ENCODE measurements around the gene SLC39A7. TPM values are rescaled to one million over a fixed set of nuclear protein-coding genes. Genes with fewer than 3 reads are reported as not detected.

Gene SLC39A7
- total and polyA plus RNA-seq, 8 donors, result 41.6 to 111 (median 64.5) TPM

DNA sequence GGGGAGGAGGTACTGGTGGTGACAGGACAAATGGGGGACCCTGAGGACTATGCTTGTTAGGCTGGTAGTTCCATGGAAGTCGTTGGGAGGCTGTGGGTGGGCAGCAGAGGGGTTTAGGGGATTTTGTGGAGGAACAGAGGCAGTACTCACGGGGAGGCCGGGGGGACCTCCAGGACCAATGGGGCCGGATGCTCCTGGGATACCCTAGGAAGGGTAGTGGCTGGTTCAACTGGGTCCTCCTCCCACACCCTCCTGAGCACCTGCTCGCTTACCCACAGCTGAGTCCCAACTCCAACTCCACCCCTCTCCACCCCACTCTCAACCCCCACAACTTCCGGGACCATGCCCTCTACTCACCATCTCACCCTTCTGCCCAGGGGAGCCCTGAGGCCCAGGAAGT, 34.3 kb upstream of the SLC39A7 start:
- ATAC-seq (no peak), DNase-seq (no peak), FAIRE-seq (no peak)
- intact Hi-C loops (cut with DNase I), result loop anchor here in 1 of 3 donors (10.0 kb wide), 1 partner anchor 68 kb away; no protein-coding TSS in a partner anchor
- no peak overlapping the region for H3K4me3 ChIP-seq
- 72 to 76% methylated on average over 6 of the region's 6 CpGs for WGBS, 2 donors
- no peaks in the 10 kb centered on the region for H3K27me3 ChIP-seq
- H3K27ac ChIP-seq, result no peak overlapping the region
- H3K9me3 ChIP-seq, result no peaks in the 10 kb centered on the region
- TF ChIP-seq, protein P1, sequence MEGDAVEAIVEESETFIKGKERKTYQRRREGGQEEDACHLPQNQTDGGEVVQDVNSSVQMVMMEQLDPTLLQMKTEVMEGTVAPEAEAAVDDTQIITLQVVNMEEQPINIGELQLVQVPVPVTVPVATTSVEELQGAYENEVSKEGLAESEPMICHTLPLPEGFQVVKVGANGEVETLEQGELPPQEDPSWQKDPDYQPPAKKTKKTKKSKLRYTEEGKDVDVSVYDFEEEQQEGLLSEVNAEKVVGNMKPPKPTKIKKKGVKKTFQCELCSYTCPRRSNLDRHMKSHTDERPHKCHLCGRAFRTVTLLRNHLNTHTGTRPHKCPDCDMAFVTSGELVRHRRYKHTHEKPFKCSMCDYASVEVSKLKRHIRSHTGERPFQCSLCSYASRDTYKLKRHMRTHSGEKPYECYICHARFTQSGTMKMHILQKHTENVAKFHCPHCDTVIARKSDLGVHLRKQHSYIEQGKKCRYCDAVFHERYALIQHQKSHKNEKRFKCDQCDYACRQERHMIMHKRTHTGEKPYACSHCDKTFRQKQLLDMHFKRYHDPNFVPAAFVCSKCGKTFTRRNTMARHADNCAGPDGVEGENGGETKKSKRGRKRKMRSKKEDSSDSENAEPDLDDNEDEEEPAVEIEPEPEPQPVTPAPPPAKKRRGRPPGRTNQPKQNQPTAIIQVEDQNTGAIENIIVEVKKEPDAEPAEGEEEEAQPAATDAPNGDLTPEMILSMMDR (IDR thresholded peaks at IDR 0.05), result no peak
- H3K4me1 ChIP-seq, result no peaks in the 10 kb centered on the region
- no peaks in the 10 kb centered on the region for H3K36me3 ChIP-seq

DNA sequence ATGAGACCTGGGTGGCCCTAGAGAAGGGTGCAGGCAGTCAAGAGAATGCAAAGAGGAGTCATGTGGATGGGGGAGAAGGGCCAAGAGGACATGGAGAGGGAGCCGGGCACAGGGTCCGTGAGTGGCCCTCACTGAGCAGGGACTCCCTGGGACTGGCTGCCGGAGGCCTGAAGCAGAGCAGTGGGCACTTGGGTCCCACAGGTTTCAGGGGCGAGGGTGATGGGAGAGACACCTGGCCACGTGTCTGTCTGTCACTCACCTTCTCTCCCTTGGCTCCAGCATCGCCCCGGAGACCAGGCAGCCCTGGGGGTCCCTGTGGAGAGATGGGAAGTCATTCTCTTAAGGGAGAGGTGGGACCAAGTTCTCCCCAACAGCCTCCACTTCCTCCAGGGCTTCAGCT, 33.9 kb upstream of the SLC39A7 start:
- TF ChIP-seq, protein P1 (IDR thresholded peaks at IDR 0.05), result no peak
- DNase-seq (no peak), ATAC-seq (no peak), FAIRE-seq (no peak)
- intact Hi-C loops (cut with DNase I), result loop anchor here in 1 of 3 donors (10.0 kb wide), 1 partner anchor 68 kb away; no protein-coding TSS in a partner anchor
- 76 to 86% methylated on average over 6 to 7 of the region's 7 CpGs for WGBS, 2 donors
- Histone ChIP-seq H3K27me3 (no peaks in the 10 kb centered on the region), H3K9me3 (no peaks in the 10 kb centered on the region), H3K27ac (no peak overlapping the region), H3K36me3 (no peaks in the 10 kb centered on the region), H3K4me3 (no peak overlapping the region), H3K4me1 (no peaks in the 10 kb centered on the region)

DNA sequence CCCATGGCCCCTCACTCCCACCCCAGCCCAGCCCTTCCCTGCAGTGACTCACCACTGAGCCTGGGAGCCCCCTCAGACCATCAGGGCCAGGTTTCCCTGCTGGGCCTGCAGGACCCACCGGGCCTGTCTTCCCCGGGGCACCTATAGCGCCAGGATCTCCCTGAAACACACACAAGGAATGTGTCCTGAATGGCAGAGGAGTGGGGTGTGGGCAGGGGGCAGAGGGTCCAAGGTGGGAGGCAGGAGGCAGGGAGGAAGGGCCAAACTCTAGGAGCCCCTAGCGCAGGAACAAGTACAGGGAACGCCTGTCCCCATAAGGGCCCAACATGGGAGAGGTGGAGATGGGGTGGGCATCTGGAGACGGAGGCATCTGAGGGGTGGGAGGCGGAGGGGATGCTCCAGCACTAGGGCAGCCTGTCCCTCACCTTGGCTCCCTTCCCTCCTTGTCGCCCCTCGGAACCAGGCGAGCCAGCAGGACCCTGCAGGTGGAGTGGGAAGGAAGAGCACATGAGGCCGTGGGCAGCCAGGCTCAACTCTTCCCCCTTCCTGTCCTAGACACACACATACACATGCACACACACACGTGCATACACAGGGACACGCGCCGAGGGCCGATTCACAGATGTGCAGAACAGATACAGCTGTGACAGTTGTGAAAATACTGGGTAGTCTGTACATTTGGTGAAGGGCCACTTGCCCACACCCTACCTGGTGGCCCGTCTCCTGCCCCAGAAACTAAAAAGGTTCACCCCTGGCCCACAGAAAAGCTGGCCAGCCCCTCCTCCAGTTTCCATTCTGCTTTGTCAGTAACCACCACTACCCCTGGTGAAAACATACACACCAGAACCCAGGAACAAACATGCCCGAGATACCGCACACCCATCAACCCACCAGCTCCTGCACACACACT, 33.0 kb upstream of the SLC39A7 start:
- Histone ChIP-seq H3K36me3 (no peaks in the 10 kb centered on the region), H3K9me3 (no peaks in the 10 kb centered on the region), H3K4me3 (no peak overlapping the region), H3K27ac (no peak overlapping the region), H3K4me1 (no peaks in the 10 kb centered on the region), H3K27me3 (no peaks in the 10 kb centered on the region)
- intact Hi-C loops (cut with DNase I), result loop anchor here in 1 of 3 donors (10.0 kb wide), 1 partner anchor 67 kb away; no protein-coding TSS in a partner anchor
- DNase-seq (no peak), FAIRE-seq (no peak), ATAC-seq (no peak)
- TF ChIP-seq, protein P1 (IDR thresholded peaks at IDR 0.05), result no peak
- WGBS, 2 donors, result 74 to 82% methylated on average over 15 to 19 of the region's 19 CpGs

DNA sequence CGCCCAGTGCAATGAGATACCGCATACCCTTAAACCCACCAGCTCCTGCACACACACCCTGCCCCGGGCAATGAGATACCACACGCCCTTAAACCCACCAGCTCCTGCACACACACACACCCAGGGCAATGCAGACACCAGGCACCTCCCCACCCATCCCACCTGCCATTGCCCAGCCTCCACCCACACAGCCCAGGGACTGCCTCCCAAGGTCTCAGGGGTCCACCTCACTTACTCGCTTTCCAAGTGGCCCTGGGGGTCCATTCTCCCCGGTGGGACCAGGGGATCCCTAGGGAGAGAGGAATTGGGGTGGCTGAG, 32.4 kb upstream of the SLC39A7 start:
- TF ChIP-seq, protein P1 (IDR thresholded peaks at IDR 0.05), result no peak
- FAIRE-seq (no peak), ATAC-seq (no peak), DNase-seq (no peak)
- no peak overlapping the region for H3K27ac ChIP-seq
- no peaks in the 10 kb centered on the region for H3K9me3 ChIP-seq
- no peak overlapping the region for H3K4me3 ChIP-seq
- no peaks in the 10 kb centered on the region for H3K36me3 ChIP-seq
- H3K4me1 ChIP-seq, result no peaks in the 10 kb centered on the region
- intact Hi-C loops (cut with DNase I), result loop anchor here in 1 of 3 donors (10.0 kb wide), 1 partner anchor 67 kb away; no protein-coding TSS in a partner anchor
- no peaks in the 10 kb centered on the region for H3K27me3 ChIP-seq
- 61 to 65% methylated on average over 6 of the region's 6 CpGs for WGBS, 2 donors

DNA sequence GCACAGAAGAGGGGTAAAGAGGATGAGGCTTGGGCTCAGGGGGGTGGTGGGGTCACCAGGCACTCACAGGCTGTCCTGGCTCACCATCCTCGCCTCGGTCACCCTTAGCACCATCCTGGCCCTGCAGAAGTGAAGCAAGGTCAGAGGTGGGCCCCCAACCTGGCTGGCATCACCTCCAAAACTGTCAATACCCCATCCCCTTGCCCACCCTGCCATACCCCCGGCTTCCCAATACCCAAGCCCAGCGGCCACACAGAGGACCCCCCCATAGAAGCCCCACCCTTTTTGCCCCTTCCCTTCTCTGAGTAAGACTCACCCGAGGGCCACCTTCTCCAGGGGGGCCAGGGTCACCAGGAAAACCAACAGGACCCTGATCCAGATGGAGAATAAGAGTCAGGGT, 32.0 kb upstream of the SLC39A7 start:
- TF ChIP-seq, protein P1 (IDR thresholded peaks at IDR 0.05), result no peak
- Histone ChIP-seq H3K27me3 (no peaks in the 10 kb centered on the region), H3K4me1 (no peaks in the 10 kb centered on the region), H3K36me3 (no peaks in the 10 kb centered on the region), H3K9me3 (no peaks in the 10 kb centered on the region), H3K4me3 (no peak overlapping the region), H3K27ac (no peak overlapping the region)
- no peak for DNase-seq
- 60 to 89% methylated on average over 4 to 5 of the region's 5 CpGs for WGBS, 2 donors
- FAIRE-seq, result no peak
- no peak for ATAC-seq
- intact Hi-C loops (cut with DNase I), result loop anchor here in 1 of 3 donors (10.0 kb wide), 1 partner anchor 66 kb away; no protein-coding TSS in a partner anchor
